GM12892 (cell line): ENCODE results near the gene SULF2.

Source experiments
- POLR2A ChIP-seq: IDR thresholded peaks from 2 replicates; pipeline ENCODE4 v1.6.1; 2011; ENCODE audit warnings: low read depth, low read length, control low read depth
- POLR2AphosphoS5 ChIP-seq: IDR thresholded peaks from 2 replicates; pipeline ENCODE4 v1.6.1; 2011; ENCODE audit warnings: low read depth, low read length, control low read depth

DNA sequence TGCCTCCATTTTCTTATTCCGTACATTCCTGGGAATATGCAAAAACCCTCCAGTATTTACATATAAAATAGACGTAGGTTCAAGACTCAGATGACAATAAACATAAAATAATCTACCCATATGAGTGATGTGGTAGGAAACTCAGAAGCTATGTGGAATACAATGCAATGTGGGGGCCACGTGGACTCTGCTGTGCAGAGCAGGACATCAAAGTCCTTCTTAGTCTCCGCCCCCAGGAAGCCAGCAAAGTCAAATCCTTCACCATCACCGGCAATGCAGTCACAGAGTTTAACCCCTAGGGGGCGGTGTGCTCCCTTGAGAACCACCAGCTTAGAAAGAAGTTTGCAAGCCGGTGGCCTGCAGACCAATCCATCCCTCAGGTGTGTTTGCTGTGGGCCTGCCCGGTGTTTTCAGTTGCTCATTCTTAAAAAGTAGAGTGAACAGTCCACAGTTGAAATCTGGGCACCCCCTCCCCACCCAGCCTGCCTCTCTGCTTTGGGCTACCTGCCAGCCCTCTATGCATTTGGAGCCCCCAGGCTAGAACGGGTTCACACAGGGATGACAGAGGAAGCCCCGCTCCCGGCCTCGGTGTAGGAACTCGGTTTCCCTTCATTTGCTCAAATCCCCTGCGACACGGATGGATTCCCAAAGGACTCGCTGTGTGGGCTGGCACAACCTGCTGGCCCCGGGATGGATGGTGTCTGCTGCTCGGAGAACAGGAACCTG lies 59.9 kb downstream of the SULF2 start:
- TF ChIP-seq POLR2A (no peak), POLR2AphosphoS5 (no peak)
